SW480 (cell line): ENCODE data around the gene FASTKD1.
"Not testable (repeated sequence)": the region's sequence is repeated elsewhere in the genome, so short reads cannot be mapped to it uniquely, and the experiment has no call there.

ENCODE experiments used
- DNase-seq: peaks from one replicate; pipeline ENCODE4 v3.0.0-alpha.2; 2016; ENCODE audit warnings: low spot score

FASTKD1 gene

GRCh38 chr2:169573160-169573973 lies at the start of gene FASTKD1:
TSS of gene FASTKD1 (minus strand) at chr2:169573865. CDS start at chr2:169572029, 1,836 bp downstream.
- peak; percentile 91 for DNase-seq

- DNase-seq: no peak
These were observed 49.6 kb upstream of the FASTKD1 start for GRCh38 chr2:169623235-169623634.

- no peak for DNase-seq
These were observed 46.8 kb upstream of the FASTKD1 start for GRCh38 chr2:169620509-169620908.

GRCh38 chr2:169619946-169620345 lies 46.3 kb upstream of the FASTKD1 start:
- no peak for DNase-seq

- not testable (repeated sequence) for DNase-seq
These were observed 42.3 kb upstream of the FASTKD1 start for GRCh38 chr2:169615982-169616381.

- no peak for DNase-seq
These were observed 40.2 kb upstream of the FASTKD1 start for GRCh38 chr2:169613876-169614275.

GRCh38 chr2:169609264-169609663 lies 35.6 kb upstream of the FASTKD1 start:
- no peak for DNase-seq

GRCh38 chr2:169599568-169599967 lies 25.9 kb upstream of the FASTKD1 start:
- DNase-seq: no peak

GRCh38 chr2:169598982-169599381 lies 25.3 kb upstream of the FASTKD1 start:
- no peak for DNase-seq

- not testable (repeated sequence) for DNase-seq
These were observed 22.9 kb upstream of the FASTKD1 start for GRCh38 chr2:169596546-169596945.

GRCh38 chr2:169590804-169591203 lies 17.1 kb upstream of the FASTKD1 start:
- DNase-seq: no peak

GRCh38 chr2:169585673-169586072 lies 12.0 kb upstream of the FASTKD1 start:
- no peak for DNase-seq

- peak; percentile 94 for DNase-seq
These were observed 10.6 kb upstream of the FASTKD1 start, which contains the start of gene PPIG for GRCh38 chr2:169584005-169584877. TSS of gene PPIG (plus strand) at chr2:169584351. CDS start at chr2:169604042, 19,691 bp downstream.

GRCh38 chr2:169583518-169583917 lies 9.9 kb upstream of the FASTKD1 start:
- no peak for DNase-seq

GRCh38 chr2:169582552-169583266 lies 9.0 kb upstream of the FASTKD1 start:
- not testable (repeated sequence) for DNase-seq

- no peak for DNase-seq
These were observed 5.4 kb upstream of the FASTKD1 start for GRCh38 chr2:169579044-169579443.

GRCh38 chr2:169575264-169575663 lies 1.6 kb upstream of the FASTKD1 start:
- not testable (repeated sequence) for DNase-seq

- not testable (repeated sequence) for DNase-seq
These were observed 874 bp upstream of the FASTKD1 start for GRCh38 chr2:169574539-169574938.

- no peak for DNase-seq
These were observed 272 bp upstream of the FASTKD1 start for GRCh38 chr2:169573974-169574299.

GRCh38 chr2:169572821-169573159 lies 875 bp downstream of the FASTKD1 start:
- DNase-seq: no peak

GRCh38 chr2:169572189-169572588 lies 1.5 kb downstream of the FASTKD1 start:
- DNase-seq: no peak

GRCh38 chr2:169571571-169571970 lies 2.1 kb downstream of the FASTKD1 start:
- no peak for DNase-seq
